GM12873 (cell line): ENCODE results near the gene GOLIM4.

Source experiments
- CTCF ChIP-seq: IDR thresholded peaks from 2 replicates; pipeline ENCODE4 v1.5.1; 2012; ENCODE audit warnings: low read depth, mild to moderate bottlenecking, moderate library complexity, low read length, control low read depth; ENCODE audit not compliant: insufficient read depth; ENCODE audit errors: missing control alignments

The GOLIM4 gene

GRCh38 chr3:168095611-168096209 is at the start of gene GOLIM4:
GOLIM4 (minus strand) TSS chr3:168095924; CDS start chr3:168095285, 639 bp downstream.
- no peak for TF ChIP-seq CTCF

- no peak for TF ChIP-seq CTCF
Measured at GRCh38 chr3:168141405-168141998, 45.8 kb upstream of the GOLIM4 start.

GRCh38 chr3:168139947-168140346 is 44.2 kb upstream of the GOLIM4 start:
- no peak for TF ChIP-seq CTCF

GRCh38 chr3:168138421-168138820 is 42.7 kb upstream of the GOLIM4 start:
- TF ChIP-seq CTCF = no peak

GRCh38 chr3:168134931-168135330 is 39.2 kb upstream of the GOLIM4 start:
- no peak for TF ChIP-seq CTCF

GRCh38 chr3:168127466-168127865 is 31.7 kb upstream of the GOLIM4 start:
- TF ChIP-seq CTCF = no peak

GRCh38 chr3:168124791-168125190 is 29.1 kb upstream of the GOLIM4 start:
- TF ChIP-seq CTCF = no peak
